Dedifferentiated amniotic fluid mesenchymal stem cell (primary cell): Measurements from ENCODE around the gene GRIN2C.

Experiments used
- DNase-seq: peaks from one replicate; pipeline ENCODE4 v3.0.0-alpha.2; 2016; ENCODE audit errors: extremely low spot score

Gene GRIN2C

GRCh38 chr17:74822335-74822938 lies 37.2 kb downstream of the GRIN2C start:
- no peak for DNase-seq

- no peak for DNase-seq
Observed at GRCh38 chr17:74821655-74822334, 37.9 kb downstream of the GRIN2C start.

GRCh38 chr17:74819801-74820436 lies 39.8 kb downstream of the GRIN2C start:
- no peak for DNase-seq

GRCh38 chr17:74818291-74818938 lies 41.3 kb downstream of the GRIN2C start:
- DNase-seq = no peak

GRCh38 chr17:74816905-74817620 lies 42.6 kb downstream of the GRIN2C start:
- DNase-seq = no peak

GRCh38 chr17:74815550-74816370 lies 43.9 kb downstream of the GRIN2C start:
- no peak for DNase-seq

- no peak for DNase-seq
Observed at GRCh38 chr17:74815067-74815466, 44.6 kb downstream of the GRIN2C start.

- DNase-seq = no peak
Observed at GRCh38 chr17:74814453-74814852, 45.2 kb downstream of the GRIN2C start.

GRCh38 chr17:74812109-74813009 lies 47.3 kb downstream of the GRIN2C start:
- DNase-seq = no peak

GRCh38 chr17:74810699-74811485 lies 48.8 kb downstream of the GRIN2C start:
- DNase-seq = no peak

GRCh38 chr17:74808714-74809430 lies 50.8 kb downstream of the GRIN2C start:
- DNase-seq = no peak

GRCh38 chr17:74807925-74808324 lies 51.8 kb downstream of the GRIN2C start:
- no peak for DNase-seq

GRCh38 chr17:74807441-74807840 lies 52.2 kb downstream of the GRIN2C start:
- DNase-seq = no peak

- no peak for DNase-seq
Observed at GRCh38 chr17:74806334-74806733, 53.4 kb downstream of the GRIN2C start.

GRCh38 chr17:74805591-74805991 lies 54.1 kb downstream of the GRIN2C start:
- DNase-seq = no peak

GRCh38 chr17:74804683-74805082 lies 55.0 kb downstream of the GRIN2C start:
- no peak for DNase-seq

- no peak for DNase-seq
Observed at GRCh38 chr17:74803971-74804370, 55.7 kb downstream of the GRIN2C start.

GRCh38 chr17:74803388-74803930 lies 56.2 kb downstream of the GRIN2C start:
- no peak for DNase-seq
